Activated CD4-positive, CD25-positive, alpha-beta regulatory T cell treated with anti-CD3 and anti-CD28 coated beads, Interleukin-2, amount 50 U/mL, for 24 hours (primary cell): ENCODE data around the gene ZNF823.
A peak's percentile ranks its signal among the peaks of the same experiment; 100 is the strongest.
"Not testable (repeated sequence)": the region's sequence is repeated elsewhere in the genome, so short reads cannot be mapped to it uniquely, and the experiment has no call there.

Source experiments
- ATAC-seq, 2 donors: fragments of 150-1000 bp; cut with Tn5 transposase; one replicate each; pipeline ENCODE4 v1.10.0; 2021; ENCODE audit warnings: mild to moderate bottlenecking in 1 of 2, moderate library complexity in 1 of 2

Gene ZNF823

GRCh38 chr19:11738746-11739620 lies at the start of gene ZNF823:
Gene ZNF823, minus strand, starts transcription at chr19:11738946. Its CDS starts 127 bp downstream, at chr19:11738819.
- ATAC-seq, result peak; percentile 99

- ATAC-seq, result no peak
These were observed 48.8 kb upstream of the ZNF823 start for GRCh38 chr19:11787536-11787935.

- ATAC-seq, result no peak
These were observed 45.6 kb upstream of the ZNF823 start for GRCh38 chr19:11784356-11784755.

- ATAC-seq, result no peak
These were observed 45.0 kb upstream of the ZNF823 start for GRCh38 chr19:11783767-11784166.

- ATAC-seq, result no peak
These were observed 42.7 kb upstream of the ZNF823 start for GRCh38 chr19:11781295-11782057.

GRCh38 chr19:11780431-11781020 lies 41.8 kb upstream of the ZNF823 start:
- no peak for ATAC-seq

GRCh38 chr19:11776669-11777068 lies 37.9 kb upstream of the ZNF823 start:
- ATAC-seq, result not testable (repeated sequence)

- ATAC-seq, result not testable (repeated sequence)
These were observed 32.8 kb upstream of the ZNF823 start for GRCh38 chr19:11771520-11771919.

GRCh38 chr19:11769995-11770394 lies 31.2 kb upstream of the ZNF823 start:
- no peak for ATAC-seq

- no peak for ATAC-seq
These were observed 28.9 kb upstream of the ZNF823 start for GRCh38 chr19:11767633-11768133.

GRCh38 chr19:11766597-11767591 lies 28.1 kb upstream of the ZNF823 start, which contains the start of gene ZNF441:
Gene ZNF441, plus strand, starts transcription at chr19:11767000. Its CDS starts 194 bp downstream, at chr19:11767194.
- ATAC-seq, result peak; percentile 98

- no peak for ATAC-seq
These were observed 24.9 kb upstream of the ZNF823 start for GRCh38 chr19:11763611-11764010.

GRCh38 chr19:11763117-11763516 lies 24.4 kb upstream of the ZNF823 start:
- ATAC-seq, result no peak

- no peak for ATAC-seq
These were observed 21.1 kb upstream of the ZNF823 start for GRCh38 chr19:11759805-11760204.

- ATAC-seq, result no peak
These were observed 18.2 kb upstream of the ZNF823 start for GRCh38 chr19:11756965-11757364.

GRCh38 chr19:11754663-11755062 lies 15.9 kb upstream of the ZNF823 start:
- no peak for ATAC-seq

GRCh38 chr19:11752244-11752736 lies 13.5 kb upstream of the ZNF823 start:
- no peak for ATAC-seq

GRCh38 chr19:11749751-11750150 lies 11.0 kb upstream of the ZNF823 start:
- no peak for ATAC-seq

- no peak for ATAC-seq
These were observed 8.5 kb upstream of the ZNF823 start for GRCh38 chr19:11747277-11747676.

GRCh38 chr19:11745869-11746268 lies 7.1 kb upstream of the ZNF823 start:
- no peak for ATAC-seq

GRCh38 chr19:11737964-11738745 lies 591 bp downstream of the ZNF823 start:
- peak; percentile 33 to 36 for ATAC-seq
